ENCODE results near the gene MPRIP. TPM values are rescaled to one million over a fixed set of nuclear protein-coding genes. Genes with fewer than 3 reads are reported as not detected.
A peak's percentile ranks its signal among the peaks of the same experiment; 100 is the strongest.
"Not testable (repeated sequence)": the region's sequence is repeated elsewhere in the genome, so short reads cannot be mapped to it uniquely, and the experiment has no call there.

Gene MPRIP
- total RNA-seq, 1 experiment from 2014 or later = 132 TPM

DNA sequence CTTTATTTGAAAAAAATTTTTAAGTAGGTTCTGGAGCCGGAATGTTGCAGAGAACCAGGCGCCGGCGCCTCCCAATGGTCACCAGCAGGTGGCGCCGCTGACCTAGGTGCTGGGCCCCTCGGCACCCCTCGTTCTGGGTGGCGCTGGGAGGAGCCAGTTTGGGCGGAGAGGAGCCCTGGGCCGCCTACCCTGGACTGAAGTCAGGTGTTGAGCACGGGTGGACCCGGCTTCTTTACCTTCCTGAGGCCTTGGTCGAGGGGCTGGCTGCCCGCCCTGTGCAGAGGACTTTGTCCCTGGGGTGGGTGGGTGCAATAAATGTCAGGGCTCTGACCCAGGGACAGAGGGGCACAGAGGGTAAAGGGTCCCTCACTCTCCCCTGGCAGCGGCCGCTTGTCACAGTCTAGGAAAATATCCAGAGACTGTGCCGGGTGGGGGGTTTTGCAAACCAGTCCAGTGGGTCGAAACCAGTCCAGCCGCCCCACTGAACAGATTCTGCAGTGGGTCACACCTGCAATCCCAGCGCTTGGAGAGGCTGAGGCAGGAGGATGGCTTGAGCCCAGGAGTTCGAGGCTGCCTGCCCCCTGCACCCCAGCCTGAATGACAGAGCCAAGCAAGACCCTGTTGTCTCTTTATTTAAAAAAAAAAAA is 40.3 kb upstream of the MPRIP start:
- no peak overlapping the region for H4K91ac ChIP-seq (ENCODE audit: insufficient read length, low read depth, low read length)
- no peaks in the 10 kb centered on the region for H3K23me2 ChIP-seq (ENCODE audit: insufficient read length, low read depth, low read length, poor library complexity, severe bottlenecking)
- H3K14ac ChIP-seq (ENCODE audit: insufficient read depth, low read length) = no peak overlapping the region
- H4K5ac ChIP-seq (ENCODE audit: insufficient read length, low read depth, low read length) = no peak overlapping the region
- H3K4me1 ChIP-seq (ENCODE audit: insufficient read depth, low read length) = no peaks in the 10 kb centered on the region
- no peak overlapping the region for H2BK12ac ChIP-seq (ENCODE audit: insufficient read length, low read depth, low read length)
- TF ChIP-seq, protein P1, sequence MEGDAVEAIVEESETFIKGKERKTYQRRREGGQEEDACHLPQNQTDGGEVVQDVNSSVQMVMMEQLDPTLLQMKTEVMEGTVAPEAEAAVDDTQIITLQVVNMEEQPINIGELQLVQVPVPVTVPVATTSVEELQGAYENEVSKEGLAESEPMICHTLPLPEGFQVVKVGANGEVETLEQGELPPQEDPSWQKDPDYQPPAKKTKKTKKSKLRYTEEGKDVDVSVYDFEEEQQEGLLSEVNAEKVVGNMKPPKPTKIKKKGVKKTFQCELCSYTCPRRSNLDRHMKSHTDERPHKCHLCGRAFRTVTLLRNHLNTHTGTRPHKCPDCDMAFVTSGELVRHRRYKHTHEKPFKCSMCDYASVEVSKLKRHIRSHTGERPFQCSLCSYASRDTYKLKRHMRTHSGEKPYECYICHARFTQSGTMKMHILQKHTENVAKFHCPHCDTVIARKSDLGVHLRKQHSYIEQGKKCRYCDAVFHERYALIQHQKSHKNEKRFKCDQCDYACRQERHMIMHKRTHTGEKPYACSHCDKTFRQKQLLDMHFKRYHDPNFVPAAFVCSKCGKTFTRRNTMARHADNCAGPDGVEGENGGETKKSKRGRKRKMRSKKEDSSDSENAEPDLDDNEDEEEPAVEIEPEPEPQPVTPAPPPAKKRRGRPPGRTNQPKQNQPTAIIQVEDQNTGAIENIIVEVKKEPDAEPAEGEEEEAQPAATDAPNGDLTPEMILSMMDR (conservative IDR thresholded peaks at IDR 0.05) = peak; percentile 99
- H2AK5ac ChIP-seq (ENCODE audit: insufficient read length, low read length) = no peak overlapping the region
- no peak overlapping the region for H3K18ac ChIP-seq (ENCODE audit: insufficient read length, low read depth, low read length)
- no peak overlapping the region for H2BK120ac ChIP-seq (ENCODE audit: low read depth, low read length, poor library complexity, severe bottlenecking)
- no peaks in the 10 kb centered on the region for H4K20me1 ChIP-seq (ENCODE audit: control insufficient read depth, insufficient read depth, insufficient read length)
- DNase-seq = peak; percentile 92
- H3K9ac ChIP-seq (ENCODE audit: extremely low read depth, insufficient read length, low read length) = no peak overlapping the region
- H2BK15ac ChIP-seq (ENCODE audit: low read depth, low read length) = no peak overlapping the region
- H3K79me2 ChIP-seq (ENCODE audit: insufficient read depth, low read length) = no peaks in the 10 kb centered on the region
- no CpG with 5 or more reads among the region's 22 CpGs for WGBS (ENCODE audit: extremely low coverage, insufficient read length, low lambda C conversion rate)
- H3K23ac ChIP-seq (ENCODE audit: insufficient read length, low read depth, low read length) = no peak overlapping the region
- peaks cover 11 to 19% of the 10 kb centered on the region in 2 experiments for H3K4me1 Mint-ChIP-seq
- H3K4me3 Mint-ChIP-seq = no peak overlapping the region
- no peaks in the 10 kb centered on the region for H3K79me1 ChIP-seq (ENCODE audit: insufficient read depth, low read depth, low read length, poor library complexity, severe bottlenecking)
- H3K56ac ChIP-seq (ENCODE audit: insufficient read length, low read depth, low read length) = no peak overlapping the region
- H3K9me3 ChIP-seq (ENCODE audit: control insufficient read depth, low read depth, low read length) = no peaks in the 10 kb centered on the region
- no peak overlapping the region for H3K27ac ChIP-seq (ENCODE audit: insufficient read length, low read depth, low read length)
- peaks cover 0 to under 1% (median 0%) of the 10 kb centered on the region in 3 experiments; a peak in 1 of 7 replicates for H3K36me3 Mint-ChIP-seq (ENCODE audit: insufficient read depth in 1 of 3, low read depth in 3 of 3)
- no peaks in the 10 kb centered on the region for H3K27me3 ChIP-seq (ENCODE audit: insufficient read depth, low read length)
- H3K9me3 Mint-ChIP-seq = peaks cover 2 to 3% of the 10 kb centered on the region in 2 experiments; a peak in 2 of 5 replicates
- no peak overlapping the region for H2AFZ ChIP-seq (ENCODE audit: low read length)
- H3K27me3 Mint-ChIP-seq (ENCODE audit: low read depth) = peaks cover 3% of the 10 kb centered on the region
- no peak overlapping the region for H3K4me2 ChIP-seq (ENCODE audit: insufficient read depth, insufficient read length, low read length)
- no peak overlapping the region for H2BK20ac ChIP-seq (ENCODE audit: low read depth, low read length, poor library complexity, severe bottlenecking)
- no peak overlapping the region for H3T11ph ChIP-seq (ENCODE audit: low read length)
- H3K4ac ChIP-seq (ENCODE audit: low read depth, low read length) = no peak overlapping the region
- H4K8ac ChIP-seq (replicated peaks; ENCODE audit: insufficient read length, low read depth, low read length) = no peak overlapping the region
- no peak overlapping the region for H3K27ac Mint-ChIP-seq
- no peak overlapping the region for H2BK5ac ChIP-seq (ENCODE audit: insufficient read length, low read length)

DNA sequence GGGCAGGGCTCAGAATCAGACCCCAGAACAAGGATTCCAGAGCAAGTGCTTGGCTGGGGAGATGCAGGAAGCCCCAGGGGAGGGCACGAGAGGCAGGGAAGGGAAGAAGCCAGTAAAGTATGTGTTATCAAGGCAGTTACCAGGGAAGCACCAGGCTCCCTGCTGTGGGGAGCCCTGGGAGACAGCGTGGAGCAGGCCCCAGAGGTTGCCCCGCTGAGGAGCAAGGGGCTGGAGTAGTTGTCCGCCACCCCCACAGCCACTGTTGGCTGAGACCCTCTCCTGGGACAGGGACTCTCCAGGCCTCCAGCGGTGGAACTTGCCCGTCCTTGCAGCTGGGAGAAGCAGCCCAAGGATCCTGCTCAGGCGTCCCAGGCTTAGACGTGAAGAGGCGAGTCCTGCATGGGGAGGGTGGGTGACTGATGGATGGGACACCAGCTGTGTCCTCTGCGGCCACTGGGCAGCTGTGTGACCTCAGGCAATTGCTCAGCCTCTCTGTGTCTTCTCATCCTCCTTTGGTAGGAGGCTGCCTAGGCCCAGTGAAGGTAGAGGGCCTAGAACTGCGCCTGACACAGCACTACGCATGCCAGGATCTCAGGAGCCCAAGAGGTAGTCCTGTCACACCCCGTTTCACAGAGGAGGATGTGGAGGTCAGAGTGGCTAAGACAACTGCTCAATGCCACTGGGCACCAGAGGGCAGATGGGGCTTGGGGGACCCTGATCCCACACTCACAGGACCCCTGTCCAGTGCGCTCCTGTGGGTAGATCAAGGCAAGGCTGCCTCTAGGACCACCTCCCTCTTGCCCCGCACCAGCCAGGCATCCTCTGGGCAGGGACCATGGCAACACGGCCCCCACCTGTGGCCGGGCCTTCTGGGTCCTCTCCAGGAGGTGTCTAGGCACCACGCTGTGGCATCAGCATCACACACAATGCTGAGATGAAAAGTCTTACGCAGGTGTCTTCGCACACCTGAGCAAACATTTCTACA is 39.2 kb upstream of the MPRIP start:
- H2BK5ac ChIP-seq (ENCODE audit: insufficient read length, low read length); H3K9me3 ChIP-seq (ENCODE audit: control insufficient read depth, low read depth, low read length); H3K79me1 ChIP-seq (ENCODE audit: insufficient read depth, low read depth, low read length, poor library complexity, severe bottlenecking); H3K4me2 ChIP-seq (ENCODE audit: insufficient read depth, insufficient read length, low read length); H3T11ph ChIP-seq (ENCODE audit: low read length); H2BK20ac ChIP-seq (ENCODE audit: low read depth, low read length, poor library complexity, severe bottlenecking); H3K27me3 Mint-ChIP-seq (ENCODE audit: low read depth); H3K27me3 ChIP-seq (ENCODE audit: insufficient read depth, low read length); H3K36me3 Mint-ChIP-seq (ENCODE audit: insufficient read depth in 1 of 3, low read depth in 3 of 3); H3K9me3 Mint-ChIP-seq; H3K79me2 ChIP-seq (ENCODE audit: insufficient read depth, low read length); H2BK12ac ChIP-seq (ENCODE audit: insufficient read length, low read depth, low read length); H3K27ac Mint-ChIP-seq; H4K5ac ChIP-seq (ENCODE audit: insufficient read length, low read depth, low read length); H3K18ac ChIP-seq (ENCODE audit: insufficient read length, low read depth, low read length); H3K4me1 ChIP-seq (ENCODE audit: insufficient read depth, low read length); H3K23me2 ChIP-seq (ENCODE audit: insufficient read length, low read depth, low read length, poor library complexity, severe bottlenecking); H3K9ac ChIP-seq (ENCODE audit: extremely low read depth, insufficient read length, low read length); H3K56ac ChIP-seq (ENCODE audit: insufficient read length, low read depth, low read length); H4K20me1 ChIP-seq (ENCODE audit: control insufficient read depth, insufficient read depth, insufficient read length); H2BK15ac ChIP-seq (ENCODE audit: low read depth, low read length); H3K23ac ChIP-seq (ENCODE audit: insufficient read length, low read depth, low read length); H3K27ac ChIP-seq (ENCODE audit: insufficient read length, low read depth, low read length); H4K91ac ChIP-seq (ENCODE audit: insufficient read length, low read depth, low read length); H3K4me3 Mint-ChIP-seq; H3K4ac ChIP-seq (ENCODE audit: low read depth, low read length); H2AK5ac ChIP-seq (ENCODE audit: insufficient read length, low read length); H3K14ac ChIP-seq (ENCODE audit: insufficient read depth, low read length); H2BK120ac ChIP-seq (ENCODE audit: low read depth, low read length, poor library complexity, severe bottlenecking); H4K8ac ChIP-seq (replicated peaks; ENCODE audit: insufficient read length, low read depth, low read length); H2AFZ ChIP-seq (ENCODE audit: low read length): not testable (repeated sequence)
- WGBS (ENCODE audit: extremely low coverage, insufficient read length, low lambda C conversion rate) = no CpG with 5 or more reads among the region's 20 CpGs
- peak; percentile 34 for DNase-seq
- H3K4me1 Mint-ChIP-seq = peaks cover 11 to 19% of the 10 kb centered on the region in 2 experiments

Measured in H9 (cell line).